Stimulated activated CD4-positive, alpha-beta T cell treated with anti-CD3 and anti-CD28 coated beads, TNF-alpha, amount 100 ng/mL, for 24 hours (primary cell): ENCODE results near the gene TGFB1.
"Not testable (repeated sequence)": the region's sequence is repeated elsewhere in the genome, so short reads cannot be mapped to it uniquely, and the experiment has no call there.

Experiments used
- DNase-seq, 3 experiments: peaks; one replicate each; pipeline ENCODE4 v3.0.0-alpha.2; 2020; ENCODE audit warnings: low read depth in 3 of 3

The TGFB1 gene

GRCh38 chr19:41300555-41300954 is 53.2 kb downstream of the TGFB1 start:
- no peak for DNase-seq

- no peak for DNase-seq
Observed at GRCh38 chr19:41299755-41300089, 54.0 kb downstream of the TGFB1 start.

- no peak for DNase-seq
Observed at GRCh38 chr19:41299046-41299754, 54.5 kb downstream of the TGFB1 start.

- DNase-seq = no peak
Observed at GRCh38 chr19:41298348-41298964, 55.3 kb downstream of the TGFB1 start.

- DNase-seq = no peak
Observed at GRCh38 chr19:41297628-41298347, 55.9 kb downstream of the TGFB1 start.

GRCh38 chr19:41296433-41296871 is 57.3 kb downstream of the TGFB1 start:
- DNase-seq = no peak

- no peak for DNase-seq
Observed at GRCh38 chr19:41295499-41295898, 58.2 kb downstream of the TGFB1 start.

GRCh38 chr19:41294393-41294792 is 59.3 kb downstream of the TGFB1 start:
- no peak for DNase-seq

- DNase-seq = not testable (repeated sequence)
Observed at GRCh38 chr19:41289814-41290213, 63.9 kb downstream of the TGFB1 start.

GRCh38 chr19:41288673-41289530 is 64.8 kb downstream of the TGFB1 start:
- no peak for DNase-seq
